Fibroblast of peridontal ligament (primary cell): Measurements from ENCODE around the gene MTERF4.

Source experiments
- DNase-seq: peaks from one replicate; pipeline ENCODE4 v3.0.0-alpha.2; 2010; ENCODE audit errors: extremely low read depth

Gene MTERF4

DNA sequence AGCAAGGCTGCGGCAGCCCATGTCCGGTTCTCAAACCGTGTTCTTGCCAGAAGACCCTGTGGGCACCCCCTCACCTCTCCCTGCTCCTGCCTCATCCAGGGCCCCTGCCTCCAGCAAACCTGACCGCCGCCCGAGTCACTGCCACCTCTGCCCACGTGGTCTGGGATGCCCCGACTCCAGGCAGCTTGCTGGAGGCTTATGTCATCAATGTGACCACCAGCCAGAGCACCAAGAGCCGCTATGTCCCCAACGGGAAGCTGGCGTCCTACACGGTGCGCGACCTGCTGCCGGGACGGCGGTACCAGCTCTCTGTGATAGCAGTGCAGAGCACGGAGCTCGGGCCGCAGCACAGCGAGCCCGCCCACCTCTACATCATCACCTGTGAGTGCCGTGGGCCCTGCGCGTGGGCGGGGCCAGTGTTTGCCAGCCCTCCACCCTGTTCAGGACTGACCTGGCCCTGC, 32.2 kb downstream of the MTERF4 start:
- no peak for DNase-seq

DNA sequence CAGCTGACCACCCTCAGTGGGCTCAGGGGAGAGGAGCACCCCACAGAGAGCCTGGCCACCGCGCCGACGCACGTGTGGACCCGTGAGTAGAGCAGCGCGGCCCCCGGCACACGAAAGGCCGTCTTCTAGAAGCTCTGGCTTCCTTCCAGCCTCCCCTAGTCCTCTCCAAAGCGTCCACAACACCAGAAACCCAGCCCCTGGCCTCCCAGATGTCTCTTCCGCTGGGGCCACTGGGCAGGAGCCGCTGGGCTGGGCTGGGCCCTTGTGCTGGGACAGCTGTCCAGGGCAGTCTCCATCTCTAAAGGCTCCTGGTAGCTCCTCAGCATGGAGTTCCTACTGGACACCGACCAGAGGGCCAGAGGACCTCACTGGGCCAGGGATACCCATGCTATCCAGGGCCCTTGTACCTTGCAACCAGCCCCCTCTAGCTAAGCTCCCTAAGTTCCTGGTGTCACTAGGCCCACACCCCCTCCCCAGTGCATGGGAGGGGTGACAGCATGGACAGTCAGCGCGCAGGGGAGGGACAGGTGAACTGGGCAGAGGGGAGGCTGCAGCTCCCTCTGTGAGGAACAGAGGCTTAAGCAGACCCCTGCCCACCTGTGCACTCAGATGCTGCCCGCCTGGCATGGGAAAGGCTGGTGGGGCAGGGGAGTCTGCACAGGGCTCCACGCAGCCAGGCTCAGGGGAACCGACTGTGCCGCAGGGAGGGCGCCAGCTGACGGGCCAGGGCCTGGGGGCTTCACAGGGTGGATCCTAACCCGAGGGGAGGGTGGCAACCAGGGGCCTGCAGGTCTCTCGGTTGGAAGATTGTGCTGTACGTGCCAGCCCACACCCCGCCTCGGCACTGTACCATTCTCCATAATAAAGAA, 32.9 kb downstream of the MTERF4 start:
- DNase-seq, result no peak

DNA sequence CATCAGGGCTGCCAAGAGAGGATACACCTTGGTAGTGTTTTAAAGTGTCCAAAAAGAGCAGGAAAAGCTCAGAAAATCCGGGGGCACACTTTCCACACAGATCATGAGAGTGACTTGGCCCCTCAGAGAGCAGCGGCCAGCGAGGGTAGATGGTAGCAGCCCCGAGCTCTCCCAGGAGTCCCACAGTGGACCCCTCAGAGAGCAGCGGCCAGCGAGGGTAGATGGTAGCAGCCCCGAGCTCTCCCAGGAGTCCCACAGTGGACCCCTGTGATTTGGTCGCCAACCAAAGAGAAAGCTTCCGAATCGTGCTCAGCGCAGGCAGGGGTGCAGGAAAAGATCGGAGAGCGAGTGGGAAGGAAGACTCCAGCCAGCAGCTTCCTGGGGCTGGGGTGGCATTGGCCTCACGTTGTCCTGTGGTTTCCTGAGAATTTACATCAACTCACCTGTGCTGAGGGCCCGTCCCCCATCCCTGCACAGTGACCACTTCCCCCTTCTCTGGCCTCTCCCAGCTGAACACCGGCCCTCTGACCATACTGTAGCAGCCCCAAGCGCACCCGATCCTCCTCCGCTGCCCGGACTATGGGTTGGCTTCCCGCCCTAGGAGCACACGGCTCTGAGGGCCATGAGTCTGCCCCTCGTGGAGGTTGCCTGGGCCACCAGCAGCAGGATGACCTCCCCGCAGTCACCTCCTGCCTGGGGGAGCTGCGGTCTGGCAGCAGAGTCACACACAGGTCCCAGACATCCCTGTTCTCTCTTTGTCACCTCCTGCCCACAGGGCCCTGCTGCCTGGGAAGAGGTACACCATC, 33.7 kb downstream of the MTERF4 start:
- DNase-seq, result no peak

DNA sequence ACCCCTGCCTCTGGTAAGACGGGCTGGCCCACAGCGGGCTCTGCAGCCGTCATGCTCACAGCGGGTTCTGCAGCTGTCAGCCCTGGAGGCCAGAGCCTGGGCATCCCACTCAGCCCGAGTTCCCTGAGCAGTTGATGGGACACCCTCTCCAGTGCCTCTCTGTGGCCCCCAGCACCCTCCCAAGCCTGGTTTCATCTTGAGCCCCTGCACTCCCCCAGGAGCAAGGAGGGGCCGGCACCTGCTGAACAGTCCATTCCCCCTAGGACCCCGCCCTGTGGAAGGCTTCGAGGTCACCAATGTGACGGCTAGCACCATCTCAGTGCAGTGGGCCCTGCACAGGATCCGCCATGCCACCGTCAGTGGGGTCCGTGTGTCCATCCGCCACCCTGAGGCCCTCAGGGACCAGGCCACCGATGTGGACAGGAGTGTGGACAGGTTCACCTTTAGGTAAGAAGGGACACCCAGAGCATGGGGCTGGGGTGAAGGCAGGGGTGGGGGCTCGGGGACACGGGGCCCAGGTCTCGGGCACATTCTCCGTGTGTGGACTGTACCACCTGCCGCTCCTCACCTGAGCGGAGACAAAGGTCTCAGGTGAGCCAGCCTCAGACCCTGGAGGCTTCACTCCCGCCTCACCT, 34.5 kb downstream of the MTERF4 start:
- DNase-seq, result no peak

DNA sequence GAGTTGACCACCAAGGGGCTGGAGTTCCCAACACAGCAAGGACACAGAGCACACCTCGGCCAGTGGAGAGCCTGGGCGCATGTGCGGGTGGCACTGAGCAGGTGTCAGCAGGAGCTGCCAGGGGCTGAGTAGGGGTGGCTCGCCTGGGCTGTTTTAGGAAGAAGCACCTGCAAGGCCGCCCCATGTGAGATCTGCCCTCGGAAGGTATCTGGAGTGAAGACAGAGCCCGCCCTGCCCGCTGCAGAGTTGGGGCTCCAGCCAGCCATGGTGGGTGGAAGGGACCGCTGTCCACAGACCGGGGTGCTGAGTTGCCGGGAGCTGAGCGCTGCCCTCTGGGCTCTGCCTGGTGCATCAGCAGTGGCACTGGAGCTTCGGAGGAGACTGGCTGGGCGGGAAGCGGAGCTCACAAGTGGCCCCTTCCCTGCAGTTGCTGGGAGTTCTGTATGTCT, 35.2 kb downstream of the MTERF4 start:
- no peak for DNase-seq

- DNase-seq, result no peak
Observed at GRCh38 chr2:241066171-241066892, 35.8 kb downstream of the MTERF4 start.

- no peak for DNase-seq
Observed at GRCh38 chr2:241065355-241065803, 36.7 kb downstream of the MTERF4 start.

GRCh38 chr2:241064802-241065354, 37.2 kb downstream of the MTERF4 start:
- no peak for DNase-seq

DNA sequence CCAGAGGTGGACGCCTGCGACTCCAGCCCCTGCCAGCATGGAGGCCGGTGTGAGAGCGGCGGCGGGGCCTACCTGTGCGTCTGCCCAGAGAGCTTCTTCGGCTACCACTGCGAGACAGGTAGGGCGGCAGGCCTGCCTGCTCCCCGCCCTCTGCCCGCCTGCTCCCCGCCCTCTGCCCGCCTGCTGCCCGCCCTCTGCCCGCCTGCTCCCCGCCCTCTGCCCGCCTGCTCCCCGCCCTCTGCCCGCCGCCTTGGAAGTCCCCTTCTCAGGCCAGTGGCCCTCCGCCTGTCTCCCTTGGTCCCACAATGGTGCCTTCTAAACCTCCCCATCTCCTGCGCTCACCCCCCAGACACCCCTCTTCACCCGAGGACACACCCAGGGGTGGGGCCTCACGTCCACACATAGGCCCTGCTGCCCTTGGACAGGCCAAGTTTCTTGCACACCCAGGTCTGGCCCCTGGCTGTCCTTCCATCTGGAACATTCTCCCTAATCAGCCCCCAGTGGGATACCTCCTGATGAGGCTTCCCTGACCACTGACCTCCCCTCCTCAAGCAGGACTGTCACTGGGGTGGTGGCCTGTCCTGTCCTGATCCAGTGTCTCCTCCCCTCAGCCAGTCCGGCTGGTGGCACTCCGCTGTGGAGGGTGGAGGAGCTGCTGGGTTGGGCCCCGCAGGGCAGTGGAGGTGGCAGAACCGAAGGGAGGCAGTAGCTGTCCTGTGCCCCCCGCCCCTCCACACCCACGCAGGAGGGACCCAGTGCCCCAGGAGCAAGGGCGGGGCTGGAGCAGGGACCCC, 37.9 kb downstream of the MTERF4 start:
- DNase-seq, result no peak

GRCh38 chr2:241063587-241063986, 38.5 kb downstream of the MTERF4 start:
- DNase-seq, result no peak

GRCh38 chr2:241063093-241063551, 39.0 kb downstream of the MTERF4 start:
- no peak for DNase-seq

DNA sequence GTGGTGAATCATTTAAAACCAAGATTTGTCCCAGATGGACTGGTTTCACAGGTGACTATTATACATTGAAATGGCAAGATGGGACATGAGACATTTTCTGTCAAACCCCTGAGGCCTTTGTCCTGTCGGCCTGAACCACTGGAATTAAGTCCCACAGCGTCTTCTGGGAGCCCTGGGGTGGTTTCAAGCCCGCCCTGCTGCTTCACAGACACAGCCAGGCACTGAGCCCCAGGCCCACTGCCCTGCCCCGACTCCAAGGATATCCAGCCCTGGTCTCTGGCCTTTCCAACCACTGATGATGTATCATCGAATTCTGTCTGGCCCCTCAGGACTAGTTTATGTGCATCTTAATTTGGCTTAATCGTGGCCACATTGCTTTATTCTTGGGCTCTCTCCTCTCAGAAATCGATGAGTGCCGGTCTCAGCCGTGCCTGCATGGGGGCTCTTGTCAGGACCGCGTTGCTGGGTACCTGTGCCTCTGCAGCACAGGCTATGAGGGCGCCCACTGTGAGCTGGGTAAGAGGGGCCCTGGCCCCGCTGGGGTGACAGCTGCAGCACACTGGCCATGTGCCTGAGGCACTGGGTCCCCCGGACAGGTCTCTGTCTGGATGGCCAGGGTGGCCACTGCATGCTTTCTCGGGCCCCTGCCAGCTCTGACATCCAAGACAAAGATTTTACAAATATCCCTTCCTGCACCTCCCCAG, 39.5 kb downstream of the MTERF4 start:
- DNase-seq, result no peak

- peak; percentile 68 for DNase-seq
Observed at GRCh38 chr2:241061275-241061674, 40.8 kb downstream of the MTERF4 start.

- DNase-seq, result no peak
Observed at GRCh38 chr2:241053576-241054251, 48.4 kb downstream of the MTERF4 start.

DNA sequence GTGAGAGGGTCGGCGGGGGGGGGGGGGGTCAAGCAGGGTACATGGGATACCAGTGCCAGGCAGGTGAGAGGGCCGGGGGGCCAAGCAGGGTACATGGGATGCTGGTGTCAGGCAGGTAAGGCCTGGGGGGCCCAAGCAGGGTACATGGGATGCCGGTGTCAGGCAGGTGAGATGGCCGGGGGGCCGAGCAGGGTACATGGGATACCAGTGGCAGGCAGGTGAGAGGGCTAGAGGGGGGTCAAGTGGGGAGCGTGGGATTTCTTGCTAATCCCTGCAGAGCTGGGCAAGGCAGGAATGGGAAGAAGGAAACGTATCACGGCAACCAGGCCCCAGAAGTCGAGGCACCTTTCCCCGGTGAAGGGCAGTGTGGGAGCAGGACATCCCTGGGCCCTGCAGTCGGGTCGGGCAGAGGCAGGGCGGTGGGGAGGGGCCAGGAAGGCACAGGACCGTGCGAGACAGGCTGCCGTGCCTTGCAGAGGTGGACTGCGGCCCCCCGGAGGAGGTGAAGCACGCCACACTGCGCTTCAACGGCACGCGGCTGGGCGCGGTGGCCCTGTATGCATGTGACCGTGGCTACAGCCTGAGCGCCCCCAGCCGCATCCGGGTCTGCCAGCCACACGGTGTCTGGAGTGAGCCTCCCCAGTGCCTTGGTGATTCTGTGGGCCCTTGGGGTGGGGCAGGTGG, 49.3 kb downstream of the MTERF4 start:
- no peak for DNase-seq

GRCh38 chr2:241051578-241052487, 50.3 kb downstream of the MTERF4 start:
- no peak for DNase-seq
